Prostate gland (tissue), 2 donors: ENCODE measurements around the gene FCN2. TPM values are rescaled to one million over a fixed set of nuclear protein-coding genes. Genes with fewer than 3 reads are reported as not detected.

Experiments
- DNase-seq: peaks from one replicate; pipeline ENCODE4 v3.0.0-alpha.2; 2019; ENCODE audit warnings: low spot score
- H3K27ac ChIP-seq, 2 donors: fragments of 200-600 bp; sonication (generic); 2 replicates each; pipeline ENCODE4 v1.5.1; 2017 to 2019
- H3K27me3 ChIP-seq: fragments of 200-600 bp; sonication (generic); replicated peaks from 2 replicates; pipeline ENCODE4 v1.5.1; 2019; ENCODE audit not compliant: insufficient read depth
- H3K36me3 ChIP-seq, 2 donors: fragments of 200-600 bp; sonication (generic); 1 replicate in 1 of 2; 2 replicates in 1 of 2; pipeline versions ENCODE4 v1.5.1 to v1.8.1; 2017 to 2019
- H3K4me1 ChIP-seq: fragments of 200-600 bp; sonication (generic); replicated peaks from 2 replicates; pipeline ENCODE4 v1.5.1; 2019
- H3K4me3 ChIP-seq, 2 donors: fragments of 200-600 bp; sonication (generic); 2 replicates each; pipeline ENCODE4 v1.5.1; 2017 to 2019
- H3K9me3 ChIP-seq: fragments of 200-600 bp; sonication (generic); 2 replicates; pipeline ENCODE4 v1.5.1; 2017
- POLR2A ChIP-seq: fragments of 450-650 bp; IDR thresholded peaks from one replicate; pipeline ENCODE4 v1.6.1; 2016; ENCODE audit warnings: antibody characterized with exemption, mild to moderate bottlenecking
- POLR2AphosphoS5 ChIP-seq: sonication (generic); formaldehyde crosslinking; IDR thresholded peaks from one replicate; pipeline ENCODE4 v1.6.1; 2017; ENCODE audit warnings: antibody characterized with exemption
- WGBS: methylation state at CpG from one replicate; pipeline ENCODE4 v1.1.5; 2018; 5-methylcytosine and 5-hydroxymethylcytosine counted together
- intact Hi-C: fragments of 100-400 bp; cut with DNase I; formaldehyde crosslinking; loops from one replicate; pipeline ENCODE4 v1.14.2; 2022
- total RNA-seq, 2 donors: library from RNA; depleted of rRNA; stranded (reverse); fragments of >200 nt; gene quantifications; one replicate each; pipeline ENCODE4 v1.1.0, GENCODE V29; 2016
- TF ChIP-seq, protein P1 (sequence below), 4 experiments: fragments of 200-600 bp in 2 of 4; fragments of 450-650 bp in 2 of 4; sonication (generic) in 2 of 4; IDR thresholded peaks; 1 replicate in 3 of 4; 2 replicates in 1 of 4; pipeline ENCODE4 v1.5.1; 2016 to 2019; ENCODE audit warnings: antibody characterized with exemption in 4 of 4, mild to moderate bottlenecking in 2 of 4, moderate library complexity in 2 of 4

FCN2 gene
- total RNA-seq, 2 donors from 2014 or later = 2.4 TPM; not detected in 1

DNA sequence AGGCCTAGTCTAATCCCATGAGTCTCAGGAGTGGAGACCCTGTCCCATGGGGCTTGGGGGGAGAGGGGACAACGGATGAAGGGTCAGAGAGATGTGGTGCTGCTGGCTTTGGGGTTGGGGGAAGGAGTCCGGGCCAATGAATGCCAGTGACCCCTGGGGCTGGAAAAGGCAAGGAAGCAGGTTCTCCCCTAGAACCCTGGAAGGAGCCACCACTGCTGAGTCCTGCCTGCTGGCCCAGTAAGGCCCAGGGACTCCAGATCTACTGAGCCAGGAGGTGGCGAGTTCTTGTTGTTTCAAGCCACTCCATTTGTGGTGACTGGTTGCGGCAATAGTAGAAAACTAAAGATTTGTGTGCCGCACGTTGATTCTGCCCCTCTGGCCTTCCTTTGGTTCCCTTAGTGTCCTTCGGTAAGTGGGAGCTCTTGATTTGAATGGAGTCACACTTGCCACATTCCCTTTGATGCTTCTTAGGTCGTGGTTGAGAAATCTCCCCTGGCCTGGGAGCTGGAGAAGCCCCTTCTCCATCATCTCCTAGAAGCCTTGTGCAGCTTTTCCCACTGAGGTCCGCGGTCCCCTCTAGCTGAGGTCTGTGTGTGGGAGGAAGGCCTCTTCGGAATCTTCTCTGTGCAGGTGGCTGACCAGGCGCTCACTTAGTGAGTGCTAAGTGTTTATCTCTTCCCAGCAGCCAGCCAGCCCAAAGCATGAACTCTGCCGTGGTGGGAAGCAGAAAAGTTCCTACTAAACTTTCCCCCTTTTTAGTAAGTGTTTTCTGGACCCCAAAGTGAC is 28.1 kb downstream of the FCN2 start:
- H3K36me3 ChIP-seq = no peaks in the 10 kb centered on the region
- no peaks in the 10 kb centered on the region for H3K4me1 ChIP-seq
- H3K27me3 ChIP-seq = no peaks in the 10 kb centered on the region
- no peak overlapping the region for H3K4me3 ChIP-seq
- no peak for TF ChIP-seq POLR2A
- TF ChIP-seq, protein P1, sequence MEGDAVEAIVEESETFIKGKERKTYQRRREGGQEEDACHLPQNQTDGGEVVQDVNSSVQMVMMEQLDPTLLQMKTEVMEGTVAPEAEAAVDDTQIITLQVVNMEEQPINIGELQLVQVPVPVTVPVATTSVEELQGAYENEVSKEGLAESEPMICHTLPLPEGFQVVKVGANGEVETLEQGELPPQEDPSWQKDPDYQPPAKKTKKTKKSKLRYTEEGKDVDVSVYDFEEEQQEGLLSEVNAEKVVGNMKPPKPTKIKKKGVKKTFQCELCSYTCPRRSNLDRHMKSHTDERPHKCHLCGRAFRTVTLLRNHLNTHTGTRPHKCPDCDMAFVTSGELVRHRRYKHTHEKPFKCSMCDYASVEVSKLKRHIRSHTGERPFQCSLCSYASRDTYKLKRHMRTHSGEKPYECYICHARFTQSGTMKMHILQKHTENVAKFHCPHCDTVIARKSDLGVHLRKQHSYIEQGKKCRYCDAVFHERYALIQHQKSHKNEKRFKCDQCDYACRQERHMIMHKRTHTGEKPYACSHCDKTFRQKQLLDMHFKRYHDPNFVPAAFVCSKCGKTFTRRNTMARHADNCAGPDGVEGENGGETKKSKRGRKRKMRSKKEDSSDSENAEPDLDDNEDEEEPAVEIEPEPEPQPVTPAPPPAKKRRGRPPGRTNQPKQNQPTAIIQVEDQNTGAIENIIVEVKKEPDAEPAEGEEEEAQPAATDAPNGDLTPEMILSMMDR (IDR thresholded peaks at IDR 0.05) = no peak
- TF ChIP-seq POLR2AphosphoS5 = no peak
- no peak for DNase-seq
- no peaks in the 10 kb centered on the region for H3K9me3 ChIP-seq
- 85% methylated on average over 13 of the region's 13 CpGs for WGBS
- intact Hi-C loops = no loop called here
- no peak overlapping the region for H3K27ac ChIP-seq

DNA sequence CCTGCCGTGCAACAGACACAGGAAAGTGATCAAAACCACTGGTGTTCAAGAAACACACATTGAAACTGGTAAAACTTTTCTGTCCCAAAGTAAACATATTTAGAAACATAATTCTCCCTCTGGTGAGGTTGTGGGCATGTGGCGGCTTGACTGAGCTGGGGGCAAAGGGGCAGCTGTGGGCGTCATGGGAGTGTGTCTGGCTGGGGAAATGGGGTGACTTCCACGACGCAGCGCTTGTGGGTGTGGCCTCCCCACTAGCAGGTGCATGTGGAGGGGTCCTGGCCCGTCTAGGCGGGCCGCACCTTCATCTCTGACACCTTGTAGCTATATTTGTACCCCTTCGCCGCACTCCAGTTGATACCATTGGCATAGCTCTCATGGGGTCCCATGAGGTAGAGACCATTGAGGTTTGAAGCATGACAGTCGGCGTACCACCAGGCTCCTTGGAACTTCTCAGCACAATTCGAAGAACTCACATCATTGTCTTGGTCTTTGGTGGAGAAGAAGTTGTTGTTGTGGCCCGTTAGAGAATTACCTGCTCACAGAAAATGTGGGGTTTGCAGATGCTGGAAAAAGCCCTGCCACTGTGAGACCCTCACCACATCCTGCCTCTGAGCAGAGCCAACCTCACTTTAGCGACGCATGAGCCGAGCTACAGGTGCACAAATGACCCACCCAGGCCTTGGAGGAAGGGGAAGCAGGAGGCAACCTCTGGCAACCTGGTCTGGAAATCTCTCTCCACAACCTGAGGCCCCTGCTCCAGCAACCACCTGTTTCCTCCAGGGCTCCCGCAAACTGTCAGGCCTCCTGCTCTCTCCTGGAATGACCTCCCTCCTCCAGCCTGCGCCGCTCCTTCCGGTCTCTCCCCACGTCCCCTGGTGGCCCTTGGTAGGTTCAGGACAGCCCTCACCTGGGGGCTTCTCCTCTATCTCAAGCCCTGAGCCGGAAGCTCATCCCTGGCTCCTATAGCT is 29.2 kb downstream of the FCN2 start:
- Histone ChIP-seq H3K27ac (no peak overlapping the region), H3K4me1 (no peaks in the 10 kb centered on the region), H3K4me3 (no peak overlapping the region), H3K9me3 (no peaks in the 10 kb centered on the region), H3K36me3 (no peaks in the 10 kb centered on the region), H3K27me3 (no peaks in the 10 kb centered on the region)
- TF ChIP-seq POLR2A = no peak
- TF ChIP-seq POLR2AphosphoS5 = no peak
- TF ChIP-seq, protein P1 (IDR thresholded peaks at IDR 0.05) = no peak
- DNase-seq = no peak
- intact Hi-C loops = no loop called here
- WGBS = 75% methylated on average over 24 of the region's 24 CpGs

DNA sequence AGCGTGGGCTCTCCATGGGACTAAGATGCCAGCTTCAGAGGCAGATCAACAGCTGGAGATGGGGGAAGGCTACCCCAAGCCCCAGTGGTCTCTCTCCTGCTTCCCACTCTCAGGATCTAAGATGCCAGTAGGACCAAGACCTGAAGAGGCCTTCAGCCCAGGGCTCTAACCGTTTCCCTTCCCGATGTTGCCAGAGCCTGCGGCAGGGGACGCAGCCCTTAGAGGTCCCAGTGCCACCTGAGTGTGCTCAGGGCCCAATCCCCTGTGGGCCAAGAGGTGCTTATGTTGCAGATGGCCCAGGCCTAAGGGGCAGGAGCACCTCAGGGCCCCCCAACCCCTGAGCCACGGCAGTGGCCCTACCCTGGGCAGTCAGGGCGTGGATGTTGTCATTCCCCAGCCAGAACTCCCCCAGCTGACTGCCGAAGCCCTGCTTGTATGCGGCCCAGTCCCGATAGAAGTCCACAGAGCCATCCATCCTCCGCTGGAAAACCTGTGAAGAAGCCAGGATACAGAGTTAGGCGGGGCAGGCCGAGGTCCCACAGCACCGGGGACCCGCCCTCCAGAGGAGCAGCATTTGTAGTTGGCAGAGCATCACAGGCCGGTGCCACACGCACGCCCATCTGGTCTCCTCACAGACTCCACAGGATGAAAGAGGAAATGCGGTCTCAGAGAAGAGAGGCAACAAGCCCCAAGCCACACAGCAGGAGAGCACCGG is 31.7 kb downstream of the FCN2 start:
- intact Hi-C loops = no loop called here
- no peaks in the 10 kb centered on the region for H3K9me3 ChIP-seq
- H3K36me3 ChIP-seq = no peaks in the 10 kb centered on the region
- H3K27ac ChIP-seq = no peak overlapping the region
- TF ChIP-seq POLR2AphosphoS5 = no peak
- TF ChIP-seq, protein P1 (IDR thresholded peaks at IDR 0.05) = no peak
- no peak for TF ChIP-seq POLR2A
- H3K4me1 ChIP-seq = no peaks in the 10 kb centered on the region
- WGBS = 91% methylated on average over 20 of the region's 20 CpGs
- DNase-seq = no peak
- no peaks in the 10 kb centered on the region for H3K27me3 ChIP-seq
- H3K4me3 ChIP-seq = no peak overlapping the region

DNA sequence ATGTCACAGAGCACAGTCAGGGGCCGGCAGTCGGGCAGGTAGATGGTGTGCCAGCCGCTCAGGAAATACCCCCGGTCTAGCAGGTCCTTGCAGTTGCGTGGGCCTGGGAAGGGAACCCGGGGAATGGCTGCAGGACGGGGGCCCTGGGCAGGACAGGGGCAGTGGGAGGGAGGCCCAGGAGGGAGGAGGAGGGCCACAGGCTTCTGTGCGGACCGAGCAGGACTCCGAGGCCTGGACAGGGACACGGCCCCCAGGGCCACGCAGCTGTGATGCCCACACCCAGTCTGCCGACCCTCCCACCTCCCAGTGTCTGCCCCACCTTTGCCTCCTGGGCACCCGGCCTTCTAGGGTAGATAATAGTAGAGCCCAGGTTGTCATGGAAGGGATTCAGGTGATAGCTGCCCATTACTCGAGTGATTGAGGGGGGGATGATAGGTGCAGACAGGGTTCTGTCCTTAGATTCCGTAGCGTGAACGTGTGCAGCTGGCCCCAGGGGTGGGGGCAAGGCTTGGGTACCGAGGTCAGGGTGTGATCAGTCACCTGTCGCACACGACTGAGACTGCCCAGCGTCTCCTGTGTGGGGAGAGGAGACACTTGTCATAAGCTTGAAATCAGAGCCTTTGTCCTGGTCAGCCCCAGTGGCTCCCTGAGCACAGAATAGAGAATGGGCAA is 32.6 kb downstream of the FCN2 start:
- Histone ChIP-seq H3K27me3 (no peaks in the 10 kb centered on the region), H3K27ac (no peak overlapping the region), H3K4me3 (no peak overlapping the region), H3K9me3 (no peaks in the 10 kb centered on the region), H3K4me1 (no peaks in the 10 kb centered on the region), H3K36me3 (no peaks in the 10 kb centered on the region)
- TF ChIP-seq POLR2A = no peak
- TF ChIP-seq, protein P1 (IDR thresholded peaks at IDR 0.05) = no peak
- WGBS = 86% methylated on average over 21 of the region's 22 CpGs
- no peak for DNase-seq
- intact Hi-C loops = no loop called here
